ACC112 (cell line): ENCODE measurements around the gene MAP4.
"Not testable (repeated sequence)": the region's sequence is repeated elsewhere in the genome, so short reads cannot be mapped to it uniquely, and the experiment has no call there.

Source experiments
- H2AFZ ChIP-seq: fragments of 200-600 bp; sonication (generic); one replicate; pipeline ENCODE4 v1.6.0; 2017; ENCODE audit warnings: antibody characterized with exemption, low read length; ENCODE audit not compliant: unreplicated experiment
- H3K27ac ChIP-seq: fragments of 200-600 bp; sonication (generic); 2 replicates; pipeline ENCODE4 v1.5.1; 2014; ENCODE audit warnings: low read depth, mild to moderate bottlenecking, antibody characterized with exemption, low read length, moderate library complexity
- H3K27me3 ChIP-seq: fragments of 200-600 bp; sonication (generic); 2 replicates; pipeline ENCODE4 v1.6.1; 2014; ENCODE audit warnings: mild to moderate bottlenecking, antibody characterized with exemption, low read length, moderate library complexity, mixed read lengths; ENCODE audit not compliant: insufficient read depth
- H3K36me3 ChIP-seq: fragments of 200-600 bp; sonication (generic); 2 replicates; pipeline ENCODE4 v1.6.1; 2016; ENCODE audit warnings: mild to moderate bottlenecking, antibody characterized with exemption, low read length, moderate library complexity, mixed read lengths; ENCODE audit not compliant: insufficient read depth
- H3K4me1 ChIP-seq: fragments of 200-600 bp; sonication (generic); one replicate; pipeline ENCODE4 v1.6.1; 2016; ENCODE audit warnings: low read length, mixed read lengths; ENCODE audit not compliant: insufficient read depth, unreplicated experiment, control insufficient read depth
- H3K4me3 ChIP-seq: fragments of 200-600 bp; sonication (generic); 2 replicates; pipeline ENCODE4 v1.5.1; 2014; ENCODE audit warnings: mild to moderate bottlenecking, low read depth, low read length
- H3K79me2 ChIP-seq: fragments of 200-600 bp; sonication (generic); one replicate; pipeline ENCODE4 v1.6.0; 2016; ENCODE audit warnings: low read length; ENCODE audit not compliant: control insufficient read depth, unreplicated experiment, insufficient read depth

The MAP4 gene

GRCh38 chr3:48013288-48013980, 2.8 kb downstream of the MAP4 start:
- Histone ChIP-seq H3K4me1 (peaks cover 49% of the 10 kb centered on the region), H3K27me3 (no peaks in the 10 kb centered on the region), H3K4me3 (peak overlapping the region; percentile 42; the same call in 1 of the 2 replicates), H2AFZ (no peak overlapping the region), H3K79me2 (peaks cover 92% of the 10 kb centered on the region), H3K36me3 (peaks cover 3% of the 10 kb centered on the region; the same call in 1 of the 2 replicates), H3K27ac (peak overlapping the region; percentile 55)

GRCh38 chr3:48012659-48013058, 3.6 kb downstream of the MAP4 start:
- peaks cover 87% of the 10 kb centered on the region for H3K79me2 ChIP-seq
- peaks cover 3% of the 10 kb centered on the region; the same call in 1 of the 2 replicates for H3K36me3 ChIP-seq
- H3K4me3 ChIP-seq, result no peak overlapping the region
- no peaks in the 10 kb centered on the region for H3K27me3 ChIP-seq
- peak overlapping the region; percentile 55 for H3K27ac ChIP-seq
- H3K4me1 ChIP-seq, result peaks cover 46% of the 10 kb centered on the region
- H2AFZ ChIP-seq, result no peak overlapping the region

GRCh38 chr3:48008066-48008465, 8.2 kb downstream of the MAP4 start:
- not testable (repeated sequence) for H3K27ac ChIP-seq, H3K4me3 ChIP-seq, H3K36me3 ChIP-seq, H3K27me3 ChIP-seq, H2AFZ ChIP-seq
- Histone ChIP-seq H3K4me1 (peaks cover 12% of the 10 kb centered on the region), H3K79me2 (peaks cover 81% of the 10 kb centered on the region)

GRCh38 chr3:48007361-48007760, 8.9 kb downstream of the MAP4 start:
- H3K36me3 ChIP-seq, H3K4me1 ChIP-seq, H3K27me3 ChIP-seq, H3K4me3 ChIP-seq, H3K27ac ChIP-seq, H2AFZ ChIP-seq: not testable (repeated sequence)
- H3K79me2 ChIP-seq, result peaks cover 74% of the 10 kb centered on the region

GRCh38 chr3:48006794-48007193, 9.4 kb downstream of the MAP4 start:
- H3K27ac ChIP-seq, H3K4me1 ChIP-seq: not testable (repeated sequence)
- H3K79me2 ChIP-seq, result peaks cover 73% of the 10 kb centered on the region

GRCh38 chr3:48004694-48005093, 11.5 kb downstream of the MAP4 start:
- Histone ChIP-seq H3K79me2 (peaks cover 71% of the 10 kb centered on the region), H3K36me3 (peaks cover 3% of the 10 kb centered on the region; the same call in 1 of the 2 replicates), H2AFZ (no peak overlapping the region), H3K4me1 (no peaks in the 10 kb centered on the region), H3K4me3 (no peak overlapping the region), H3K27ac (no peak overlapping the region), H3K27me3 (no peaks in the 10 kb centered on the region)

More at GRCh38 chr3:48006794-48007193, 9.4 kb downstream of the MAP4 start:
- not testable (repeated sequence) for H3K36me3 ChIP-seq, H2AFZ ChIP-seq, H3K27me3 ChIP-seq, H3K4me3 ChIP-seq

GRCh38 chr3:48002787-48003186, 13.4 kb downstream of the MAP4 start:
- H3K36me3 ChIP-seq, result peaks cover 14% of the 10 kb centered on the region; the same call in 1 of the 2 replicates
- H3K4me3 ChIP-seq, result no peak overlapping the region
- H3K79me2 ChIP-seq, result peaks cover 77% of the 10 kb centered on the region
- H2AFZ ChIP-seq, result no peak overlapping the region
- no peak overlapping the region for H3K27ac ChIP-seq
- peaks cover 6% of the 10 kb centered on the region for H3K4me1 ChIP-seq
- no peaks in the 10 kb centered on the region for H3K27me3 ChIP-seq

GRCh38 chr3:48001991-48002390, 14.2 kb downstream of the MAP4 start:
- Histone ChIP-seq H2AFZ (no peak overlapping the region), H3K27me3 (no peaks in the 10 kb centered on the region), H3K36me3 (peaks cover 14% of the 10 kb centered on the region; the same call in 1 of the 2 replicates), H3K27ac (no peak overlapping the region), H3K4me1 (peaks cover 7% of the 10 kb centered on the region), H3K4me3 (no peak overlapping the region), H3K79me2 (peaks cover 78% of the 10 kb centered on the region)

- no peak overlapping the region for H3K27ac ChIP-seq
- H3K36me3 ChIP-seq, result peaks cover 17% of the 10 kb centered on the region; the same call in 1 of the 2 replicates
- H3K27me3 ChIP-seq, result no peaks in the 10 kb centered on the region
- no peak overlapping the region for H3K4me3 ChIP-seq
- H3K4me1 ChIP-seq, result peaks cover 9% of the 10 kb centered on the region
- peaks cover 79% of the 10 kb centered on the region for H3K79me2 ChIP-seq
- no peak overlapping the region for H2AFZ ChIP-seq
Observed at GRCh38 chr3:48000212-48000611, 16.0 kb downstream of the MAP4 start.

- H3K27me3 ChIP-seq, result no peaks in the 10 kb centered on the region
- peaks cover 83% of the 10 kb centered on the region for H3K79me2 ChIP-seq
- H3K36me3 ChIP-seq, result peaks cover 21% of the 10 kb centered on the region; the same call in 1 of the 2 replicates
- H3K4me3 ChIP-seq, result no peak overlapping the region
- H3K4me1 ChIP-seq, result peaks cover 9% of the 10 kb centered on the region
- no peak overlapping the region for H2AFZ ChIP-seq
- no peak overlapping the region for H3K27ac ChIP-seq
Observed at GRCh38 chr3:47996440-47996839, 19.8 kb downstream of the MAP4 start.

GRCh38 chr3:47994180-47994579, 22.0 kb downstream of the MAP4 start:
- Histone ChIP-seq H3K79me2 (peaks cover 71% of the 10 kb centered on the region), H3K36me3 (peaks cover 19% of the 10 kb centered on the region; the same call in 1 of the 2 replicates), H3K4me3 (no peak overlapping the region), H3K4me1 (peaks cover 16% of the 10 kb centered on the region), H3K27ac (no peak overlapping the region), H2AFZ (no peak overlapping the region), H3K27me3 (no peaks in the 10 kb centered on the region)
